AG04449 (cell line): ENCODE data around the gene CMYA5.

Experiments
- CTCF ChIA-PET: fragments of 350-600 bp; formaldehyde crosslinking; extraction: SDS; loops from one replicate; lab custom pipeline; 2021; ENCODE audit warnings: antibody characterized with exemption; lab: Yijun Ruan, JAX
- POLR2A ChIA-PET: fragments of 400-600, 350-600 bp; formaldehyde crosslinking; extraction: SDS; loops from one replicate; lab custom pipeline; 2020; ENCODE audit warnings: antibody characterized with exemption, inconsistent platforms; lab: Yijun Ruan, JAX
- DNase-seq: peaks from one replicate; pipeline ENCODE4 v3.0.0-alpha.2; 2010; ENCODE audit warnings: low read depth, low spot score
- H3K4me3 ChIP-seq: 2 replicates; pipeline ENCODE4 v1.5.1; 2011; ENCODE audit warnings: low read depth, mild to moderate bottlenecking, control low read depth, low read length
- TF ChIP-seq, protein P1 (sequence below): IDR thresholded peaks from one replicate; pipeline ENCODE4 v1.5.1; 2011; ENCODE audit warnings: mild to moderate bottlenecking, moderate library complexity, low read length, control low read depth, inconsistent platforms; ENCODE audit not compliant: insufficient read depth; ENCODE audit errors: missing control alignments

The CMYA5 gene

GRCh38 chr5:79727451-79728355 lies 38.1 kb downstream of the CMYA5 start:
- TF ChIP-seq, protein P1, sequence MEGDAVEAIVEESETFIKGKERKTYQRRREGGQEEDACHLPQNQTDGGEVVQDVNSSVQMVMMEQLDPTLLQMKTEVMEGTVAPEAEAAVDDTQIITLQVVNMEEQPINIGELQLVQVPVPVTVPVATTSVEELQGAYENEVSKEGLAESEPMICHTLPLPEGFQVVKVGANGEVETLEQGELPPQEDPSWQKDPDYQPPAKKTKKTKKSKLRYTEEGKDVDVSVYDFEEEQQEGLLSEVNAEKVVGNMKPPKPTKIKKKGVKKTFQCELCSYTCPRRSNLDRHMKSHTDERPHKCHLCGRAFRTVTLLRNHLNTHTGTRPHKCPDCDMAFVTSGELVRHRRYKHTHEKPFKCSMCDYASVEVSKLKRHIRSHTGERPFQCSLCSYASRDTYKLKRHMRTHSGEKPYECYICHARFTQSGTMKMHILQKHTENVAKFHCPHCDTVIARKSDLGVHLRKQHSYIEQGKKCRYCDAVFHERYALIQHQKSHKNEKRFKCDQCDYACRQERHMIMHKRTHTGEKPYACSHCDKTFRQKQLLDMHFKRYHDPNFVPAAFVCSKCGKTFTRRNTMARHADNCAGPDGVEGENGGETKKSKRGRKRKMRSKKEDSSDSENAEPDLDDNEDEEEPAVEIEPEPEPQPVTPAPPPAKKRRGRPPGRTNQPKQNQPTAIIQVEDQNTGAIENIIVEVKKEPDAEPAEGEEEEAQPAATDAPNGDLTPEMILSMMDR, result no peak
- no peak overlapping the region for H3K4me3 ChIP-seq
- no peak for DNase-seq
- POLR2A ChIA-PET, result no interaction called here
- CTCF ChIA-PET, result no interaction called here

DNA sequence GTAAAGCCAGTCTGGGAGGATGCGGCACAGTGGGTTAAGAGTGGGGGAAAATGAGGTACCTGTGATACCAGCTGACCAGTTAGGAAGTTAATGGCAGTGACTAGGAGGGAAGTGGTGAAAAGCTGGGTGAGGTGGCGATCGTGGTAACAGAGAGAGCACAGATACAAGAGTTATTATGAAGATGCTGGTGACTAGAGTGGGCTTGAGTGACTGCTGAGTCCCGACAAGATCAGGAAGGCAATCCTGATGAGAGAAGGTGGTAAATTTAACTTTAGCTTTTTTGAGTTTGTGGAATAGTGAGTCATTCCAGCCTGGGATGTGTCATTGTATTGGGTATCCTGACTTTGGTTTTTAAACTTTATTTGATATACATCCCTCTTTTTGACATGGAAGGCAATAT lies 38.8 kb downstream of the CMYA5 start:
- CTCF ChIA-PET, result no interaction called here
- H3K4me3 ChIP-seq, result no peak overlapping the region
- TF ChIP-seq, protein P1, result no peak
- no peak for DNase-seq
- POLR2A ChIA-PET, result no interaction called here

- no peak for DNase-seq
- ChIA-PET CTCF (interaction anchor here (0.7 kb wide), 1 partner anchor 28 kb away, joined by 3 read pairs; no protein-coding TSS in a partner anchor), POLR2A (no interaction called here)
These were observed 40.0 kb downstream of the CMYA5 start for GRCh38 chr5:79729679-79730078.

DNA sequence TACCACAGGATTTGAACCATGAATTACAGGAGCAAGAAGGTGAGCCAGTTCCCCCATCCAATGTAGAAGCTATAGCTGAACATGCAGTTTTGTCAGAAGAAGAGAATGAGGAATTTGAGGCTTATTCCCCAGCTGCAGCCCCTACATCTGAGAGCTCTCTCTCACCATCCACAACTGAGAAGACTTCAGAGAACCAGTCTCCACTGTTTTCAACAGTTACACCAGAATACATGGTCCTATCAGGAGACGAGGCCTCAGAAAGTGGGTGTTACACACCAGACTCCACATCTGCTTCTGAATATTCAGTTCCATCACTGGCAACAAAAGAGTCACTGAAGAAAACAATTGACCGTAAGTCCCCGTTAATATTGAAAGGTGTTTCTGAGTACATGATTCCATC lies 40.9 kb downstream of the CMYA5 start:
- ChIA-PET CTCF (no interaction called here), POLR2A (no interaction called here)
- H3K4me3 ChIP-seq, result no peak overlapping the region
- DNase-seq, result no peak
- TF ChIP-seq, protein P1, result no peak

More at GRCh38 chr5:79729679-79730078, 40.0 kb downstream of the CMYA5 start:
- H3K4me3 ChIP-seq, result no peak overlapping the region
- TF ChIP-seq, protein P1, result no peak

GRCh38 chr5:79731775-79732174 lies 42.1 kb downstream of the CMYA5 start:
- TF ChIP-seq, protein P1, result no peak
- ChIA-PET CTCF (no interaction called here), POLR2A (no interaction called here)
- no peak for DNase-seq
- H3K4me3 ChIP-seq, result no peak overlapping the region
